Measurements from ENCODE around the gene CRHR1. TPM values are rescaled to one million over a fixed set of nuclear protein-coding genes. Genes with fewer than 3 reads are reported as not detected.

The CRHR1 gene
- polyA plus RNA-seq, 2 of the 4 experiments (the other 2 are of a cell fraction): 0.09 to 0.12 TPM

DNA sequence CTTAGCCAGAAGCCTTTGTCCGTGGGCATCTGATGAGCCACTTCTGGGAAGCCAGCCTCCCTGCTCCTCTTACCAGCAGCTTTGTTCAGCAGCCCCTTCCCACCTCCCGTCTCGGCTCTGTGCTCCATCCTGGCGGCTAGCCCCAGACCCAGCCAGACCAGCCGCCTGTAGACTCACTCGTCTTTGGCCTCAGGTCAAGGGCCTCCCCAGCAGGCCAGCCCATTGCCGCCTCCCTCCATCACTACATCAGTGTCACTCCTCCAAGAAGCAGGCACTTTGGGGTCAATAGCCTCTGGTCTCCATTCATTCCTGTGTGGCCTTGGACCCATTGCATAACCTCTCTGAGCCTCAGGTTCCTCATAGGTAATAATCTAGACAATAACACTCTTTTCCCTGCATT is 20.9 kb upstream of the CRHR1 start:
- ATAC-seq (no peak), FAIRE-seq (no peak), DNase-seq (ENCODE audit: low read depth in 1 of 2, low spot score in 1 of 2) (no peak)
- no peaks in the 10 kb centered on the region for H3K4me1 ChIP-seq
- TF ChIP-seq NR3C1 (IDR thresholded peaks at IDR 0.05) (no peak), CHD2 (IDR thresholded peaks at IDR 0.05; ENCODE audit: low read length, partially characterized antibody) (no peak), JUN (IDR thresholded peaks at IDR 0.05) (no peak), HEYL (CRISPR knock-in tag; IDR thresholded peaks at IDR 0.05) (no peak), POLR2AphosphoS2 (conservative IDR thresholded peaks at IDR 0.05; ENCODE audit: low read length) (no peak), SMC3 (IDR thresholded peaks at IDR 0.05) (no peak), POLR2A (IDR thresholded peaks at IDR 0.05; ENCODE audit: low read length) (no peak), ZFP36 (IDR thresholded peaks at IDR 0.05; ENCODE audit: borderline replicate concordance, partially characterized antibody) (no peak), JUNB (IDR thresholded peaks at IDR 0.05) (no peak), FOXS1 (CRISPR knock-in tag; IDR thresholded peaks at IDR 0.05) (no peak), HOXA7 (CRISPR knock-in tag; IDR thresholded peaks at IDR 0.05) (no peak), CHD4 (IDR thresholded peaks at IDR 0.05; ENCODE audit: borderline replicate concordance) (no peak), NPAS2 (CRISPR knock-in tag; IDR thresholded peaks at IDR 0.05; ENCODE audit: borderline replicate concordance) (no peak), EP300 (IDR thresholded peaks at IDR 0.05) (no peak), PHF8 (IDR thresholded peaks at IDR 0.05; ENCODE audit: borderline replicate concordance, low read depth) (no peak), HDAC2 (IDR thresholded peaks at IDR 0.05) (no peak)
- TF ChIP-seq, protein P1, sequence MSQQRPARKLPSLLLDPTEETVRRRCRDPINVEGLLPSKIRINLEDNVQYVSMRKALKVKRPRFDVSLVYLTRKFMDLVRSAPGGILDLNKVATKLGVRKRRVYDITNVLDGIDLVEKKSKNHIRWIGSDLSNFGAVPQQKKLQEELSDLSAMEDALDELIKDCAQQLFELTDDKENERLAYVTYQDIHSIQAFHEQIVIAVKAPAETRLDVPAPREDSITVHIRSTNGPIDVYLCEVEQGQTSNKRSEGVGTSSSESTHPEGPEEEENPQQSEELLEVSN (IDR thresholded peaks at IDR 0.05; ENCODE audit: borderline replicate concordance, low read depth): no peak
- TF ChIP-seq, protein P2, sequence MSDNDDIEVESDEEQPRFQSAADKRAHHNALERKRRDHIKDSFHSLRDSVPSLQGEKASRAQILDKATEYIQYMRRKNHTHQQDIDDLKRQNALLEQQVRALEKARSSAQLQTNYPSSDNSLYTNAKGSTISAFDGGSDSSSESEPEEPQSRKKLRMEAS (IDR thresholded peaks at IDR 0.05): no peak
- CTCF ChIA-PET: interaction anchor here (0.8 to 1.7 kb wide), 4 partner anchors 8 to 43 kb away, joined by 3 to 5 read pairs (median 4); no protein-coding TSS in a partner anchor
- no peak overlapping the region for H3K4me2 ChIP-seq
- H3K4me3 ChIP-seq: no peak overlapping the region
- H3K27ac ChIP-seq: no peak overlapping the region
- WGBS (ENCODE audit: missing lambda C conversion rate): 48% methylated on average over 7 of the region's 7 CpGs
- POLR2A ChIA-PET: no interaction called here
- no peaks in the 10 kb centered on the region for H3K9me3 ChIP-seq

DNA sequence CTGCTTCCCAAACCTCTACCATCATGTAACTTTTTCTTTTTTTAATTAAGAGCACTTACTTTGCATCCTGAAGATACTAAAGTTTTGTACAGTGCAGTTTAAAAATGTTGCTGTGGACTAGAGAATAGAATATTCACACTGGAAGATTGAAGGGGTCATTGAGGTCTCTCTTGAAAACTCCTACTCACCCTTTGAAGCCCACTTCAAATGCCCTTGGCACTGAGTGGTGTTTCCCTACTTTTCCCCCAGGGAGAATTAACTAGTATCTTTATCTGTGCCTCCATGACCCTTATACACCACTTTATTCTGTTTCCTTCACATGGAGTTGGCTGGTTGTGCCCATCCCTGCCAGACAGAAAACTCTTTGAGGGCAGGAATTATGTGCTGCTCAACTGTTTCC is 19.6 kb upstream of the CRHR1 start:
- Histone ChIP-seq H3K27ac (no peak overlapping the region), H3K4me2 (no peak overlapping the region), H3K9me3 (no peaks in the 10 kb centered on the region), H3K4me3 (no peak overlapping the region), H3K4me1 (no peaks in the 10 kb centered on the region)
- DNase-seq (ENCODE audit: low read depth in 1 of 2, low spot score in 1 of 2) (no peak), FAIRE-seq (no peak), ATAC-seq (no peak)
- POLR2A ChIA-PET: no interaction called here
- TF ChIP-seq HEYL (CRISPR knock-in tag; IDR thresholded peaks at IDR 0.05) (no peak), RCOR1 (IDR thresholded peaks at IDR 0.05; ENCODE audit: low read depth, low read length) (no peak), EHF (CRISPR knock-in tag; IDR thresholded peaks at IDR 0.05) (no peak), SMC3 (IDR thresholded peaks at IDR 0.05) (no peak), CBX8 (IDR thresholded peaks at IDR 0.05) (no peak), HOXA7 (CRISPR knock-in tag; IDR thresholded peaks at IDR 0.05) (no peak), ZNF302 (CRISPR knock-in tag; IDR thresholded peaks at IDR 0.05) (no peak), HDAC2 (IDR thresholded peaks at IDR 0.05) (no peak), KDM1A (IDR thresholded peaks at IDR 0.05; ENCODE audit: low read depth) (no peak), CBX2 (IDR thresholded peaks at IDR 0.05; ENCODE audit: borderline replicate concordance, low read depth) (no peak), JUNB (IDR thresholded peaks at IDR 0.05) (no peak), HOXB5 (CRISPR knock-in tag; IDR thresholded peaks at IDR 0.05) (no peak), MAFK (IDR thresholded peaks at IDR 0.05; ENCODE audit: partially characterized antibody) (no peak)
- TF ChIP-seq, protein P3, sequence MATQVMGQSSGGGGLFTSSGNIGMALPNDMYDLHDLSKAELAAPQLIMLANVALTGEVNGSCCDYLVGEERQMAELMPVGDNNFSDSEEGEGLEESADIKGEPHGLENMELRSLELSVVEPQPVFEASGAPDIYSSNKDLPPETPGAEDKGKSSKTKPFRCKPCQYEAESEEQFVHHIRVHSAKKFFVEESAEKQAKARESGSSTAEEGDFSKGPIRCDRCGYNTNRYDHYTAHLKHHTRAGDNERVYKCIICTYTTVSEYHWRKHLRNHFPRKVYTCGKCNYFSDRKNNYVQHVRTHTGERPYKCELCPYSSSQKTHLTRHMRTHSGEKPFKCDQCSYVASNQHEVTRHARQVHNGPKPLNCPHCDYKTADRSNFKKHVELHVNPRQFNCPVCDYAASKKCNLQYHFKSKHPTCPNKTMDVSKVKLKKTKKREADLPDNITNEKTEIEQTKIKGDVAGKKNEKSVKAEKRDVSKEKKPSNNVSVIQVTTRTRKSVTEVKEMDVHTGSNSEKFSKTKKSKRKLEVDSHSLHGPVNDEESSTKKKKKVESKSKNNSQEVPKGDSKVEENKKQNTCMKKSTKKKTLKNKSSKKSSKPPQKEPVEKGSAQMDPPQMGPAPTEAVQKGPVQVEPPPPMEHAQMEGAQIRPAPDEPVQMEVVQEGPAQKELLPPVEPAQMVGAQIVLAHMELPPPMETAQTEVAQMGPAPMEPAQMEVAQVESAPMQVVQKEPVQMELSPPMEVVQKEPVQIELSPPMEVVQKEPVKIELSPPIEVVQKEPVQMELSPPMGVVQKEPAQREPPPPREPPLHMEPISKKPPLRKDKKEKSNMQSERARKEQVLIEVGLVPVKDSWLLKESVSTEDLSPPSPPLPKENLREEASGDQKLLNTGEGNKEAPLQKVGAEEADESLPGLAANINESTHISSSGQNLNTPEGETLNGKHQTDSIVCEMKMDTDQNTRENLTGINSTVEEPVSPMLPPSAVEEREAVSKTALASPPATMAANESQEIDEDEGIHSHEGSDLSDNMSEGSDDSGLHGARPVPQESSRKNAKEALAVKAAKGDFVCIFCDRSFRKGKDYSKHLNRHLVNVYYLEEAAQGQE (IDR thresholded peaks at IDR 0.05): no peak
- TF ChIP-seq, protein P4, sequence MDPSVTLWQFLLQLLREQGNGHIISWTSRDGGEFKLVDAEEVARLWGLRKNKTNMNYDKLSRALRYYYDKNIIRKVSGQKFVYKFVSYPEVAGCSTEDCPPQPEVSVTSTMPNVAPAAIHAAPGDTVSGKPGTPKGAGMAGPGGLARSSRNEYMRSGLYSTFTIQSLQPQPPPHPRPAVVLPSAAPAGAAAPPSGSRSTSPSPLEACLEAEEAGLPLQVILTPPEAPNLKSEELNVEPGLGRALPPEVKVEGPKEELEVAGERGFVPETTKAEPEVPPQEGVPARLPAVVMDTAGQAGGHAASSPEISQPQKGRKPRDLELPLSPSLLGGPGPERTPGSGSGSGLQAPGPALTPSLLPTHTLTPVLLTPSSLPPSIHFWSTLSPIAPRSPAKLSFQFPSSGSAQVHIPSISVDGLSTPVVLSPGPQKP (IDR thresholded peaks at IDR 0.05; ENCODE audit: low read depth, low read length): no peak
- TF ChIP-seq, protein P5, sequence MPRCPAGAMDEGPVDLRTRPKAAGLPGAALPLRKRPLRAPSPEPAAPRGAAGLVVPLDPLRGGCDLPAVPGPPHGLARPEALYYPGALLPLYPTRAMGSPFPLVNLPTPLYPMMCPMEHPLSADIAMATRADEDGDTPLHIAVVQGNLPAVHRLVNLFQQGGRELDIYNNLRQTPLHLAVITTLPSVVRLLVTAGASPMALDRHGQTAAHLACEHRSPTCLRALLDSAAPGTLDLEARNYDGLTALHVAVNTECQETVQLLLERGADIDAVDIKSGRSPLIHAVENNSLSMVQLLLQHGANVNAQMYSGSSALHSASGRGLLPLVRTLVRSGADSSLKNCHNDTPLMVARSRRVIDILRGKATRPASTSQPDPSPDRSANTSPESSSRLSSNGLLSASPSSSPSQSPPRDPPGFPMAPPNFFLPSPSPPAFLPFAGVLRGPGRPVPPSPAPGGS (IDR thresholded peaks at IDR 0.05): no peak
- TF ChIP-seq, protein P6, sequence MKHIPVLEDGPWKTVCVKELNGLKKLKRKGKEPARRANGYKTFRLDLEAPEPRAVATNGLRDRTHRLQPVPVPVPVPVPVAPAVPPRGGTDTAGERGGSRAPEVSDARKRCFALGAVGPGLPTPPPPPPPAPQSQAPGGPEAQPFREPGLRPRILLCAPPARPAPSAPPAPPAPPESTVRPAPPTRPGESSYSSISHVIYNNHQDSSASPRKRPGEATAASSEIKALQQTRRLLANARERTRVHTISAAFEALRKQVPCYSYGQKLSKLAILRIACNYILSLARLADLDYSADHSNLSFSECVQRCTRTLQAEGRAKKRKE (CRISPR knock-in tag; IDR thresholded peaks at IDR 0.05; ENCODE audit: low read depth): no peak
- CTCF ChIA-PET: interaction anchor here (0.8 to 2.6 kb wide), 5 partner anchors 10 to 184 kb away, joined by 3 to 15 read pairs (median 4); partner anchors contain the start of gene CRHR1
